OCI-LY1 (cell line): ENCODE results near the gene SAPCD1.

Experiments
- CTCF ChIP-seq: fragments of 200-600 bp; sonication (generic), shearing (Covaris generic); IDR thresholded peaks from 2 replicates; pipeline ENCODE4 v1.5.1; 2017; ENCODE audit warnings: mild to moderate bottlenecking, antibody characterized with exemption, low read length, moderate library complexity, mixed read lengths
- EZH2 ChIP-seq: fragments of 200-600 bp; sonication (generic), shearing (Covaris generic); IDR thresholded peaks from 2 replicates; pipeline ENCODE4 v1.8.0; 2017; ENCODE audit warnings: borderline replicate concordance, mixed run types, mild to moderate bottlenecking, antibody characterized with exemption, low read length, moderate library complexity, mixed read lengths

DNA sequence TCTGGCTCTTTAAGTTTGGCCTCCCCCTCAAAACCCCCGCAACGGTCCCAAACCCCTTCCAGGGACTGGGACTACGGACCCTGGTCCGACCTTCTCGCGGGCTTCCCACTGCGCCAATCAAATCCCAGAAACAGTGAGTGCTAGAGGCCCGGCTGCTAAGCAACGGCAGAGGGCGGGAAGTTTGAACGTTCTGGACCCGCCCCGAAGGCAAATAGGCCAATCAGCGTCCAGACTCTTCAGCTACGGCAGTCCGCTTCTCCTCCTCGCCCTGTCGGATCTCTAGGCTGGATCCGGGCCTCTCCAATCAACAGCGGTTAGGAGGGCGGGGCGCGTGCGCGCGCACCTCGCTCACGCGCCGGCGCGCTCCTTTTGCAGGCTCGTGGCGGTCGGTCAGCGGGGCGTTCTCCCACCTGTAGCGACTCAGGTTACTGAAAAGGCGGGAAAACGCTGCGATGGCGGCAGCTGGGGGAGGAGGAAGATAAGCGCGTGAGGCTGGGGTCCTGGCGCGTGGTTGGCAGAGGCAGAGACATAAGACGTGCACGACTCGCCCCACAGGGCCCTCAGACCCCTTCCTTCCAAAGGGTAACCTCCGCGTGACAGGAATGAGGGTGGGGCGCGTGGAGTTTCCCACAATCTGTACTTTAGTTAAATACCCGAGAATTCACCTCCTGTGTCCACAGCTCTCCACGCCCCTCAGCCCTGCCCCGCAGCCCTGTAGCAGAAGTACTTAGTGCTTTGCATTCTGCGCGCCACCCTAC is 22.6 kb upstream of the SAPCD1 start, which contains the start of gene MSH5:
- TF ChIP-seq CTCF (no peak), EZH2 (no peak)
